GM23338 (cell line): ENCODE data around the gene GCLM. TPM values are rescaled to one million over a fixed set of nuclear protein-coding genes. Genes with fewer than 3 reads are reported as not detected.

Experiments used
- ATAC-seq: fragments of 200-7000 bp; cut with Tn5 transposase; 3 replicates; pipeline ENCODE4 v1.9.1; 2020
- DNase-seq: peaks from one replicate; pipeline ENCODE4 v3.0.0-alpha.2; 2015; ENCODE audit warnings: low spot score
- H2AFZ ChIP-seq: fragments of 200-600 bp; sonication (generic); 2 replicates; pipeline ENCODE4 v1.8.0; 2016; ENCODE audit warnings: antibody characterized with exemption, mild to moderate bottlenecking, moderate library complexity
- H3F3A ChIP-seq: fragments of 200-600 bp; sonication (generic); replicated peaks from 2 replicates; pipeline ENCODE4 v1.8.0; 2017; ENCODE audit warnings: antibody characterized with exemption, mixed run types, low read depth
- H3K27ac ChIP-seq: fragments of 200-600 bp; sonication (generic); 2 replicates; pipeline ENCODE4 v1.6.1; 2016; ENCODE audit warnings: low read depth
- H3K27me3 ChIP-seq: fragments of 200-600 bp; sonication (generic); 2 replicates; pipeline ENCODE4 v1.8.0; 2016; ENCODE audit warnings: mild to moderate bottlenecking, mixed run types, moderate library complexity; ENCODE audit not compliant: insufficient read depth
- H3K36me3 ChIP-seq: fragments of 200-600 bp; sonication (generic); 2 replicates; pipeline ENCODE4 v1.8.0; 2016; ENCODE audit warnings: mild to moderate bottlenecking; ENCODE audit not compliant: insufficient read depth
- H3K4me1 ChIP-seq: fragments of 200-600 bp; sonication (generic); 2 replicates; pipeline ENCODE4 v1.8.0; 2016; ENCODE audit warnings: mild to moderate bottlenecking, moderate library complexity; ENCODE audit not compliant: insufficient read depth
- H3K4me2 ChIP-seq: fragments of 200-600 bp; sonication (generic); 2 replicates; pipeline ENCODE4 v1.7.1; 2017; ENCODE audit warnings: mixed run types
- H3K4me3 ChIP-seq: fragments of 200-600 bp; sonication (generic); 2 replicates; pipeline ENCODE4 v1.6.1; 2016; ENCODE audit warnings: mixed run types
- H3K79me2 ChIP-seq: fragments of 200-600 bp; sonication (generic); replicated peaks from 2 replicates; pipeline ENCODE4 v1.8.0; 2017; ENCODE audit warnings: mild to moderate bottlenecking; ENCODE audit not compliant: insufficient read depth
- H3K9me2 ChIP-seq: fragments of 200-600 bp; sonication (generic); 2 replicates; pipeline ENCODE4 v1.8.0; 2017; ENCODE audit not compliant: insufficient read depth
- H4K20me1 ChIP-seq: fragments of 200-600 bp; sonication (generic); replicated peaks from 2 replicates; pipeline ENCODE4 v1.8.0; 2017; ENCODE audit warnings: mild to moderate bottlenecking; ENCODE audit not compliant: insufficient read depth
- H3K27ac Mint-ChIP-seq: 2 replicates; pipeline ENCODE4 v1.8.0; 2020; ENCODE audit warnings: inconsistent platforms, mild to moderate bottlenecking, moderate library complexity, mixed read lengths
- H3K27me3 Mint-ChIP-seq: 3 replicates; pipeline ENCODE4 v1.8.0; 2022; ENCODE audit warnings: low read depth, mild to moderate bottlenecking, moderate library complexity, mixed read lengths, inconsistent platforms; ENCODE audit not compliant: insufficient read depth, poor library complexity
- H3K36me3 Mint-ChIP-seq: 3 replicates; pipeline ENCODE4 v1.8.0; 2021; ENCODE audit warnings: low read depth, mild to moderate bottlenecking, inconsistent platforms, moderate library complexity, mixed read lengths
- H3K4me1 Mint-ChIP-seq: 3 replicates; pipeline ENCODE4 v1.8.0; 2020; ENCODE audit warnings: mild to moderate bottlenecking, inconsistent platforms, mixed read lengths
- H3K4me3 Mint-ChIP-seq: 3 replicates; pipeline ENCODE4 v1.8.0; 2021; ENCODE audit warnings: moderate library complexity, mild to moderate bottlenecking, inconsistent platforms, mixed read lengths
- H3K9me3 Mint-ChIP-seq: 3 replicates; pipeline ENCODE4 v1.8.0; 2020; ENCODE audit warnings: moderate library complexity, mild to moderate bottlenecking, inconsistent platforms, mixed read lengths
- CREB1 ChIP-seq: fragments of 250-450 bp; sonication (Bioruptor Pico); IDR thresholded peaks from 2 replicates; pipeline ENCODE4 v1.5.0; 2020; ENCODE audit warnings: low read depth, mild to moderate bottlenecking, moderate library complexity
- CTCF ChIP-seq, 2 experiments: fragments of 200-600 bp in 1 of 2; sonication (generic) in 1 of 2; conservative IDR thresholded peaks; 2 replicates each; pipeline versions ENCODE4 v1.5.1 to v1.6.1; 2016 to 2017; ENCODE audit warnings: antibody characterized with exemption in 2 of 2, low read depth in 2 of 2, mild to moderate bottlenecking in 2 of 2, moderate library complexity in 1 of 2
- EZH2 ChIP-seq: fragments of 200-600 bp; sonication (generic); IDR thresholded peaks from one replicate; pipeline ENCODE4 v1.8.0; 2017; ENCODE audit warnings: antibody characterized with exemption, mild to moderate bottlenecking, low read depth; ENCODE audit not compliant: unreplicated experiment
- EZH2phosphoT487 ChIP-seq: fragments of 200-600 bp; sonication (generic); IDR thresholded peaks from one replicate; pipeline ENCODE4 v1.8.1; 2018; ENCODE audit warnings: antibody characterized with exemption; ENCODE audit not compliant: unreplicated experiment
- JUNB ChIP-seq: IDR thresholded peaks from one replicate; pipeline ENCODE4 v1.6.1; 2016; ENCODE audit warnings: antibody characterized with exemption; ENCODE audit not compliant: unreplicated experiment
- NANOG ChIP-seq: IDR thresholded peaks from 2 replicates; pipeline ENCODE4 v1.6.1; 2016; ENCODE audit warnings: antibody characterized with exemption, borderline replicate concordance
- POLR2AphosphoS5 ChIP-seq: IDR thresholded peaks from 2 replicates; pipeline ENCODE4 v1.6.1; 2016; ENCODE audit warnings: antibody characterized with exemption, low read depth
- REST ChIP-seq: IDR thresholded peaks from one replicate; pipeline ENCODE4 v1.6.1; 2018; ENCODE audit warnings: antibody characterized with exemption; ENCODE audit not compliant: unreplicated experiment
- STAT1 ChIP-seq: IDR thresholded peaks from one replicate; pipeline ENCODE4 v1.6.1; 2016; ENCODE audit warnings: antibody characterized with exemption; ENCODE audit not compliant: unreplicated experiment
- ZNF114 ChIP-seq: fragments of 250-450 bp; sonication (Bioruptor Pico); IDR thresholded peaks from 2 replicates; pipeline ENCODE4 v1.5.0; 2020; ENCODE audit warnings: mild to moderate bottlenecking, moderate library complexity
- ZNF331 ChIP-seq: fragments of 250-450 bp; sonication (Bioruptor Pico); IDR thresholded peaks from 2 replicates; pipeline ENCODE4 v1.5.0; 2020; ENCODE audit warnings: low read depth, mild to moderate bottlenecking, moderate library complexity
- polyA plus RNA-seq: library from polyadenylated mRNA; unstranded; fragments of >200 nt; fragmentation: Nextera tagmentation; extraction: Ambion mirVana; gene quantifications from 2 replicates; pipeline ENCODE4 v1.2.1, GENCODE V29; 2016
- total RNA-seq: library from RNA; depleted of rRNA; stranded (reverse); fragments of >200 nt; shearing (Covaris generic); gene quantifications from 2 replicates; pipeline ENCODE4 v1.2.3, GENCODE V29; 2014
- TF ChIP-seq, protein P1 (sequence below): fragments of 250-450 bp; sonication (Bioruptor Pico); IDR thresholded peaks from 2 replicates; pipeline ENCODE4 v1.5.0; 2020; ENCODE audit warnings: mild to moderate bottlenecking, moderate library complexity
- TF ChIP-seq, protein P2 (sequence below): IDR thresholded peaks from 2 replicates; pipeline ENCODE4 v1.6.1; 2016; ENCODE audit warnings: antibody characterized with exemption

Gene GCLM
- total and polyA plus RNA-seq, 2 experiments from 2014 or later, result 10.4 to 12.8 TPM

DNA sequence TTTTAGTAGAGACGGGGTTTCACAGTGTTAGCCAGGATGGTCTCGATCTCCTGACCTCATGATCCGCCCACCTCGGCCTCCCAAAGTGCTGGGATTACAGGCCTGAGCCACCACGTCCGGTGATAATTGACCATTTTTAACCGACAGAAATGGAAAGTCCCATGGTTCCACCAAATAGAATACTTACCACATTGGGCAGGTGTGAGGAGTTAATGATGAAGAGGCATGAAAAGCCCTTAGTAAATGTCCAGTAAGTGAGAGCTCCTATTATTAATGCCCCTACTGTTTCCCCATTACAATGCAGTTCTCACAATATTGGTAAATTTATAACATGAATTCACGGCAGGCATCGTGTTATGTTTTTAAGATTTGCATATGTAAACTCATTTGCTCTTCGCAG is 8.1 kb upstream of the GCLM start:
- DNase-seq, result no peak
- Histone ChIP-seq H3K4me3 (no peak overlapping the region), H3K27ac (no peak overlapping the region), H4K20me1 (no peaks in the 10 kb centered on the region), H3K36me3 (no peaks in the 10 kb centered on the region), H3K4me2 (no peak overlapping the region), H3K9me2 (no peaks in the 10 kb centered on the region), H3K79me2 (no peaks in the 10 kb centered on the region), H2AFZ (no peak overlapping the region), H3K4me1 (no peaks in the 10 kb centered on the region; the same call in none of the 2 replicates), H3F3A (no peaks in the 10 kb centered on the region), H3K27me3 (no peaks in the 10 kb centered on the region)
- Mint-ChIP-seq H3K36me3 (peaks cover 16% of the 10 kb centered on the region), H3K4me1 (peaks cover 11% of the 10 kb centered on the region), H3K9me3 (peaks cover 24% of the 10 kb centered on the region), H3K4me3 (no peak overlapping the region), H3K27me3 (no peaks in the 10 kb centered on the region), H3K27ac (no peak overlapping the region)
- no peak for ATAC-seq
- TF ChIP-seq, protein P1, sequence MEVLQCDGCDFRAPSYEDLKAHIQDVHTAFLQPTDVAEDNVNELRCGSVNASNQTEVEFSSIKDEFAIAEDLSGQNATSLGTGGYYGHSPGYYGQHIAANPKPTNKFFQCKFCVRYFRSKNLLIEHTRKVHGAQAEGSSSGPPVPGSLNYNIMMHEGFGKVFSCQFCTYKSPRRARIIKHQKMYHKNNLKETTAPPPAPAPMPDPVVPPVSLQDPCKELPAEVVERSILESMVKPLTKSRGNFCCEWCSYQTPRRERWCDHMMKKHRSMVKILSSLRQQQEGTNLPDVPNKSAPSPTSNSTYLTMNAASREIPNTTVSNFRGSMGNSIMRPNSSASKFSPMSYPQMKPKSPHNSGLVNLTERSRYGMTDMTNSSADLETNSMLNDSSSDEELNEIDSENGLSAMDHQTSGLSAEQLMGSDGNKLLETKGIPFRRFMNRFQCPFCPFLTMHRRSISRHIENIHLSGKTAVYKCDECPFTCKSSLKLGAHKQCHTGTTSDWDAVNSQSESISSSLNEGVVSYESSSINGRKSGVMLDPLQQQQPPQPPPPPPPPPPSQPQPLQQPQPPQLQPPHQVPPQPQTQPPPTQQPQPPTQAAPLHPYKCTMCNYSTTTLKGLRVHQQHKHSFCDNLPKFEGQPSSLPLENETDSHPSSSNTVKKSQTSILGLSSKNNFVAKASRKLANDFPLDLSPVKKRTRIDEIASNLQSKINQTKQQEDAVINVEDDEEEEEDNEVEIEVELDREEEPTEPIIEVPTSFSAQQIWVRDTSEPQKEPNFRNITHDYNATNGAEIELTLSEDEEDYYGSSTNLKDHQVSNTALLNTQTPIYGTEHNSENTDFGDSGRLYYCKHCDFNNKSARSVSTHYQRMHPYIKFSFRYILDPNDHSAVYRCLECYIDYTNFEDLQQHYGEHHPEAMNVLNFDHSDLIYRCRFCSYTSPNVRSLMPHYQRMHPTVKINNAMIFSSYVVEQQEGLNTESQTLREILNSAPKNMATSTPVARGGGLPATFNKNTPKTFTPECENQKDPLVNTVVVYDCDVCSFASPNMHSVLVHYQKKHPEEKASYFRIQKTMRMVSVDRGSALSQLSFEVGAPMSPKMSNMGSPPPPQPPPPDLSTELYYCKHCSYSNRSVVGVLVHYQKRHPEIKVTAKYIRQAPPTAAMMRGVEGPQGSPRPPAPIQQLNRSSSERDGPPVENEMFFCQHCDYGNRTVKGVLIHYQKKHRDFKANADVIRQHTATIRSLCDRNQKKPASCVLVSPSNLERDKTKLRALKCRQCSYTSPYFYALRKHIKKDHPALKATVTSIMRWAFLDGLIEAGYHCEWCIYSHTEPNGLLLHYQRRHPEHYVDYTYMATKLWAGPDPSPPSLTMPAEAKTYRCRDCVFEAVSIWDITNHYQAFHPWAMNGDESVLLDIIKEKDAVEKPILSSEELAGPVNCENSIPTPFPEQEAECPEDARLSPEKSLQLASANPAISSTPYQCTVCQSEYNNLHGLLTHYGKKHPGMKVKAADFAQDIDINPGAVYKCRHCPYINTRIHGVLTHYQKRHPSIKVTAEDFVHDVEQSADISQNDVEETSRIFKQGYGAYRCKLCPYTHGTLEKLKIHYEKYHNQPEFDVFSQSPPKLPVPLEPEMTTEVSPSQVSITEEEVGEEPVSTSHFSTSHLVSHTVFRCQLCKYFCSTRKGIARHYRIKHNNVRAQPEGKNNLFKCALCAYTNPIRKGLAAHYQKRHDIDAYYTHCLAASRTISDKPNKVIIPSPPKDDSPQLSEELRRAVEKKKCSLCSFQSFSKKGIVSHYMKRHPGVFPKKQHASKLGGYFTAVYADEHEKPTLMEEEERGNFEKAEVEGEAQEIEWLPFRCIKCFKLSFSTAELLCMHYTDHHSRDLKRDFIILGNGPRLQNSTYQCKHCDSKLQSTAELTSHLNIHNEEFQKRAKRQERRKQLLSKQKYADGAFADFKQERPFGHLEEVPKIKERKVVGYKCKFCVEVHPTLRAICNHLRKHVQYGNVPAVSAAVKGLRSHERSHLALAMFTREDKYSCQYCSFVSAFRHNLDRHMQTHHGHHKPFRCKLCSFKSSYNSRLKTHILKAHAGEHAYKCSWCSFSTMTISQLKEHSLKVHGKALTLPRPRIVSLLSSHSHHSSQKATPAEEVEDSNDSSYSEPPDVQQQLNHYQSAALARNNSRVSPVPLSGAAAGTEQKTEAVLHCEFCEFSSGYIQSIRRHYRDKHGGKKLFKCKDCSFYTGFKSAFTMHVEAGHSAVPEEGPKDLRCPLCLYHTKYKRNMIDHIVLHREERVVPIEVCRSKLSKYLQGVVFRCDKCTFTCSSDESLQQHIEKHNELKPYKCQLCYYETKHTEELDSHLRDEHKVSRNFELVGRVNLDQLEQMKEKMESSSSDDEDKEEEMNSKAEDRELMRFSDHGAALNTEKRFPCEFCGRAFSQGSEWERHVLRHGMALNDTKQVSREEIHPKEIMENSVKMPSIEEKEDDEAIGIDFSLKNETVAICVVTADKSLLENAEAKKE (CRISPR knock-in tag), result no peak
- TF ChIP-seq POLR2AphosphoS5 (no peak), NANOG (no peak), REST (no peak), CTCF (conservative IDR thresholded peaks at IDR 0.05; ENCODE audit: low read depth in 2 of 2) (no peak), EZH2 (no peak), CREB1 (no peak), ZNF331 (CRISPR knock-in tag) (no peak), JUNB (no peak), EZH2phosphoT487 (no peak), STAT1 (no peak), ZNF114 (no peak)
- TF ChIP-seq, protein P2, sequence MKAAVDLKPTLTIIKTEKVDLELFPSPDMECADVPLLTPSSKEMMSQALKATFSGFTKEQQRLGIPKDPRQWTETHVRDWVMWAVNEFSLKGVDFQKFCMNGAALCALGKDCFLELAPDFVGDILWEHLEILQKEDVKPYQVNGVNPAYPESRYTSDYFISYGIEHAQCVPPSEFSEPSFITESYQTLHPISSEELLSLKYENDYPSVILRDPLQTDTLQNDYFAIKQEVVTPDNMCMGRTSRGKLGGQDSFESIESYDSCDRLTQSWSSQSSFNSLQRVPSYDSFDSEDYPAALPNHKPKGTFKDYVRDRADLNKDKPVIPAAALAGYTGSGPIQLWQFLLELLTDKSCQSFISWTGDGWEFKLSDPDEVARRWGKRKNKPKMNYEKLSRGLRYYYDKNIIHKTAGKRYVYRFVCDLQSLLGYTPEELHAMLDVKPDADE, result no peak
